Esophagus squamous epithelium (tissue), 5 donors: ENCODE results near the gene NLK. TPM values are rescaled to one million over a fixed set of nuclear protein-coding genes. Genes with fewer than 3 reads are reported as not detected.

Source experiments
- DNase-seq: peaks from one replicate; lab custom pipeline; 2025; lab: John Stamatoyannopoulos, UW
- H3K27ac ChIP-seq, 4 donors: fragments of 200-600 bp; sonication (generic); one replicate each; pipeline ENCODE4 v1.5.1; 2016 to 2019; ENCODE audit warnings: mild to moderate bottlenecking in 1 of 4
- H3K27me3 ChIP-seq, 4 donors: fragments of 200-600 bp; sonication (generic); 1 replicate in 3 of 4; 2 replicates in 1 of 4; pipeline versions ENCODE4 v1.5.1 to v1.6.0; 2017 to 2021; ENCODE audit warnings: antibody characterized with exemption in 1 of 4
- H3K36me3 ChIP-seq, 3 donors: fragments of 200-600 bp; sonication (generic); one replicate each; pipeline ENCODE4 v1.5.1; 2016 to 2019
- H3K4me1 ChIP-seq, 3 donors: fragments of 200-600 bp; sonication (generic); one replicate each; pipeline ENCODE4 v1.5.1; 2017 to 2019
- H3K4me3 ChIP-seq, 4 donors: fragments of 200-600 bp; sonication (generic); 1 replicate in 3 of 4; 2 replicates in 1 of 4; pipeline ENCODE4 v1.5.1; 2016 to 2019; ENCODE audit warnings: mild to moderate bottlenecking in 2 of 4, moderate library complexity in 1 of 4
- H3K9me3 ChIP-seq, 3 donors: fragments of 200-600 bp; sonication (generic); one replicate each; pipeline ENCODE4 v1.5.1; 2016 to 2019
- CTCF ChIP-seq, 6 experiments: fragments of 450-650 bp in 4 of 6; fragments of 200-600 bp in 2 of 6; sonication (generic) in 2 of 6; IDR thresholded peaks; one replicate each; pipeline ENCODE4 v1.5.1; 2016 to 2019; ENCODE audit warnings: antibody characterized with exemption in 6 of 6, mild to moderate bottlenecking in 4 of 6, moderate library complexity in 4 of 6
- POLR2A ChIP-seq, 4 donors: fragments of 450-650 bp; IDR thresholded peaks; one replicate each; pipeline ENCODE4 v1.6.1; 2017; ENCODE audit warnings: antibody characterized with exemption in 4 of 4, mild to moderate bottlenecking in 4 of 4, moderate library complexity in 3 of 4
- WGBS, 2 donors: methylation state at CpG; one replicate each; pipeline ENCODE4 v1.1.5; 2018; 5-methylcytosine and 5-hydroxymethylcytosine counted together
- intact Hi-C: fragments of 100-400 bp; cut with DNase I; formaldehyde crosslinking; loops from one replicate; pipeline ENCODE4 v1.15.0; 2022
- total RNA-seq, 4 donors: library from RNA; depleted of rRNA; stranded (reverse); fragments of >200 nt; gene quantifications; one replicate each; pipeline ENCODE4 v1.1.0, GENCODE V29; 2016
- donor health status: DM: yes; HTN: yes; CAD: no.

NLK gene
- total RNA-seq, 4 donors from 2014 or later, result 7.5 to 14.0 (median 11.4) TPM

- TF ChIP-seq POLR2A (IDR thresholded peaks at IDR 0.05), result no peak
- TF ChIP-seq CTCF (IDR thresholded peaks at IDR 0.05), result no peak
- WGBS, 2 donors, result 67 to 79% methylated on average over 3 of the region's 4 CpGs
- no peaks in the 10 kb centered on the region for H3K9me3 ChIP-seq
Observed at GRCh38 chr17:28221751-28222414, 179.4 kb downstream of the NLK start.

GRCh38 chr17:28225271-28225670, 182.8 kb downstream of the NLK start:
- no peak for TF ChIP-seq POLR2A (IDR thresholded peaks at IDR 0.05)
- no peak for TF ChIP-seq CTCF (IDR thresholded peaks at IDR 0.05)
- Histone ChIP-seq H3K4me1 (peaks cover 11 to 15% (median 13%) of the 10 kb centered on the region in 3 donors), H3K36me3 (no peaks in the 10 kb centered on the region), H3K27me3 (peaks cover 0 to 40% (median 5%) of the 10 kb centered on the region in 4 donors), H3K27ac (no peak overlapping the region), H3K4me3 (no peak overlapping the region), H3K9me3 (no peaks in the 10 kb centered on the region)
- WGBS, 2 donors, result 73 to 78% methylated on average over 3 of the region's 3 CpGs
- intact Hi-C loops, result no loop called here
- no peak for DNase-seq

More at GRCh38 chr17:28221751-28222414, 179.4 kb downstream of the NLK start:
- Histone ChIP-seq H3K36me3 (no peaks in the 10 kb centered on the region), H3K4me1 (no peaks in the 10 kb centered on the region), H3K27ac (no peak overlapping the region), H3K27me3 (peaks cover 0 to 6% (median 0%) of the 10 kb centered on the region in 4 donors), H3K4me3 (no peak overlapping the region)
- intact Hi-C loops, result no loop called here
- no peak for DNase-seq

GRCh38 chr17:28225867-28226266, 183.4 kb downstream of the NLK start:
- H3K36me3 ChIP-seq, result no peaks in the 10 kb centered on the region
- DNase-seq, result no peak
- no peak overlapping the region for H3K4me3 ChIP-seq
- H3K4me1 ChIP-seq, result peaks cover 11 to 15% (median 13%) of the 10 kb centered on the region in 3 donors
- WGBS, 2 donors, result 86% methylated on average over 1 of the region's 1 CpG; no CpG with 5 or more reads in 1 of the 2 donors
- intact Hi-C loops, result no loop called here
- H3K9me3 ChIP-seq, result no peaks in the 10 kb centered on the region
- H3K27ac ChIP-seq, result no peak overlapping the region
- no peak for TF ChIP-seq CTCF (IDR thresholded peaks at IDR 0.05)
- no peak for TF ChIP-seq POLR2A (IDR thresholded peaks at IDR 0.05)
- peaks cover 0 to 43% (median 5%) of the 10 kb centered on the region in 4 donors for H3K27me3 ChIP-seq

GRCh38 chr17:28226563-28227315, 184.3 kb downstream of the NLK start:
- peaks cover 0 to 51% (median 5%) of the 10 kb centered on the region in 4 donors for H3K27me3 ChIP-seq
- H3K4me3 ChIP-seq, result peak overlapping the region in 2 of 4 donors; percentile 40 to 62
- WGBS, 2 donors, result 71 to 75% methylated on average over 5 to 20 of the region's 28 CpGs
- H3K36me3 ChIP-seq, result no peaks in the 10 kb centered on the region
- TF ChIP-seq CTCF (IDR thresholded peaks at IDR 0.05) (no peak), POLR2A (IDR thresholded peaks at IDR 0.05) (no peak)
- intact Hi-C loops, result no loop called here
- H3K9me3 ChIP-seq, result no peaks in the 10 kb centered on the region
- DNase-seq, result no peak
- H3K4me1 ChIP-seq, result peaks cover 11 to 15% (median 13%) of the 10 kb centered on the region in 3 donors
- no peak overlapping the region for H3K27ac ChIP-seq
